K562 (cell line): ENCODE data around the gene NAB1. TPM values are rescaled to one million over a fixed set of nuclear protein-coding genes. Genes with fewer than 3 reads are reported as not detected.
A peak's percentile ranks its signal among the peaks of the same experiment; 100 is the strongest.

Experiments
- ATAC-seq: fragments of 200-7000 bp; cut with Tn5 transposase; 3 replicates; pipeline ENCODE4 v1.9.1; 2020; ENCODE audit warnings: moderate library complexity
- BruUV-seq: library from RNA; stranded (reverse); fragments of 400-500 nt; replicated peaks from 2 replicates; lab custom pipeline; 2021; lab: Mats Ljungman, UMichigan
- CTCF ChIA-PET: fragments of 300-600 bp; formaldehyde crosslinking; extraction: SDS; loops from one replicate; lab custom pipeline; 2021; ENCODE audit warnings: low intra/inter-chr PET ratio; lab: Yijun Ruan, JAX
- POLR2A ChIA-PET: fragments of 300-600, 350-650 bp; sonication (Branson Sonifier 250); formaldehyde crosslinking; extraction: SDS; loops from one replicate; lab custom pipeline; 2021; ENCODE audit warnings: antibody characterized with exemption, inconsistent platforms; lab: Yijun Ruan, JAX
- DNase-seq, 4 experiments: peaks; one replicate each; pipeline versions ENCODE4 v3.0.0 to v3.0.0-alpha.2; 2011 to 2018; ENCODE audit warnings: low spot score in 3 of 4, mixed read lengths in 3 of 4; ENCODE audit errors: extremely low read depth in 1 of 4
- FAIRE-seq: peaks from 2 replicates; lab custom pipeline; 2011; peaks lifted over from hg19 to GRCh38; lab: Jason Lieb, UNC
- H2AFZ ChIP-seq: 2 replicates; pipeline ENCODE4 v1.6.0; 2011; ENCODE audit warnings: low read depth, low read length, control low read depth, inconsistent platforms
- H3K27ac ChIP-seq: fragments of 200-600 bp; 3 replicates; pipeline ENCODE4 v1.8.0; 2011; ENCODE audit warnings: low read depth, mild to moderate bottlenecking, control low read depth, inconsistent platforms, low read length, moderate library complexity, mixed read lengths; ENCODE audit errors: extremely low read depth
- H3K27me3 ChIP-seq, 2 experiments: fragments of 300-600 bp in 1 of 2; 2 replicates in 1 of 2; 3 replicates in 1 of 2; pipeline versions ENCODE4 v1.6.0 to v1.8.0; 2011; ENCODE audit warnings: inconsistent platforms in 2 of 2, low read length in 2 of 2, mild to moderate bottlenecking in 1 of 2, mixed read lengths in 1 of 2, moderate library complexity in 1 of 2; ENCODE audit not compliant: control insufficient read depth in 2 of 2, insufficient read depth in 2 of 2
- H3K36me3 ChIP-seq: fragments of 300-600 bp; 3 replicates; pipeline ENCODE4 v1.8.0; 2011; ENCODE audit warnings: mild to moderate bottlenecking, low read length, inconsistent platforms; ENCODE audit not compliant: control insufficient read depth, insufficient read depth
- H3K4me1 ChIP-seq, 2 experiments: fragments of 200-600 bp in 1 of 2; replicated peaks in 1 of 2; 2 replicates in 1 of 2; 3 replicates in 1 of 2; pipeline versions ENCODE4 v1.5.1 to v1.8.0; 2011; ENCODE audit warnings: inconsistent platforms in 2 of 2, low read length in 2 of 2, mild to moderate bottlenecking in 1 of 2, mixed read lengths in 1 of 2, moderate library complexity in 1 of 2; ENCODE audit not compliant: control insufficient read depth in 2 of 2, insufficient read depth in 2 of 2
- H3K4me2 ChIP-seq: 2 replicates; pipeline ENCODE4 v1.6.1; 2011; ENCODE audit warnings: low read length, control low read depth, inconsistent platforms, mixed read lengths; ENCODE audit not compliant: insufficient read depth
- H3K4me3 ChIP-seq: fragments of 200-600 bp; sonication (generic), shearing (Covaris generic); 2 replicates; pipeline ENCODE4 v1.5.1; 2016; ENCODE audit warnings: control low read depth, inconsistent platforms
- H3K79me2 ChIP-seq: fragments of 200-600 bp; 3 replicates; pipeline ENCODE4 v1.8.0; 2011; ENCODE audit warnings: low read length, inconsistent platforms; ENCODE audit not compliant: control insufficient read depth, insufficient read depth
- H3K9ac ChIP-seq, 2 experiments: 2 replicates each; pipeline versions ENCODE4 v1.6.0 to v1.6.1; 2011; ENCODE audit warnings: low read depth in 2 of 2, low read length in 2 of 2, control low read depth in 1 of 2, inconsistent platforms in 1 of 2, mild to moderate bottlenecking in 1 of 2, mixed read lengths in 1 of 2; ENCODE audit not compliant: insufficient read depth in 1 of 2
- H3K9me1 ChIP-seq: one replicate; pipeline ENCODE4 v1.6.0; 2011; ENCODE audit warnings: inconsistent platforms, mild to moderate bottlenecking, low read length, moderate library complexity; ENCODE audit not compliant: control insufficient read depth, insufficient read depth
- H3K9me3 ChIP-seq: replicated peaks from 2 replicates; pipeline ENCODE4 v1.5.1; 2011; ENCODE audit warnings: low read depth, low read length, inconsistent platforms; ENCODE audit not compliant: control insufficient read depth, insufficient read depth
- H4K20me1 ChIP-seq: replicated peaks from 2 replicates; pipeline ENCODE4 v1.6.1; 2011; ENCODE audit warnings: low read length, inconsistent platforms, mixed read lengths; ENCODE audit not compliant: control insufficient read depth, insufficient read depth
- BCOR ChIP-seq: fragments of 450-650 bp; IDR thresholded peaks from 2 replicates; pipeline ENCODE4 v1.6.1; 2016
- CBFA2T3 ChIP-seq: fragments of 450-650 bp; IDR thresholded peaks from 2 replicates; pipeline ENCODE4 v1.6.1; 2017
- CHD7 ChIP-seq: fragments of 200-600 bp; sonication (generic); IDR thresholded peaks from one replicate; pipeline ENCODE4 v1.6.1; 2012; ENCODE audit warnings: mild to moderate bottlenecking, low read depth, low read length, inconsistent platforms
- CREB1 ChIP-seq, 2 experiments: sonication (generic) in 1 of 2; formaldehyde crosslinking in 1 of 2; IDR thresholded peaks; 2 replicates each; pipeline versions ENCODE4 v1.6.1 to v1.8.0; 2012 to 2022; ENCODE audit warnings: inconsistent platforms in 1 of 2, mild to moderate bottlenecking in 1 of 2, missing genetic modification reagents in 1 of 2, moderate library complexity in 1 of 2
- DIDO1 ChIP-seq: fragments of 450-650 bp; IDR thresholded peaks from 2 replicates; pipeline ENCODE4 v1.6.1; 2016; ENCODE audit warnings: low read depth, missing biosample characterization, missing genetic modification characterization
- ETS1 ChIP-seq: conservative IDR thresholded peaks from 2 replicates; pipeline ENCODE4 v1.6.1; 2011; ENCODE audit warnings: low read depth, mild to moderate bottlenecking, low read length; ENCODE audit not compliant: control insufficient read depth
- NCOA2 ChIP-seq, 2 experiments: fragments of 450-650 bp; IDR thresholded peaks; 2 replicates each; pipeline ENCODE4 v1.6.1; 2018; ENCODE audit warnings: mild to moderate bottlenecking in 2 of 2, moderate library complexity in 1 of 2; ENCODE audit not compliant: partially characterized antibody in 2 of 2
- ZNF212 ChIP-seq: fragments of 450-650 bp; formaldehyde crosslinking; IDR thresholded peaks from 2 replicates; pipeline ENCODE4 v1.4.0; 2020; ENCODE audit warnings: mild to moderate bottlenecking
- WGBS: fragments of 100-300 bp; shearing (Covaris generic); methylation state at CpG from one replicate; pipeline ENCODE4 v1.1.6; 2016; ENCODE audit warnings: low coverage, mixed read lengths; ENCODE audit not compliant: insufficient coverage; ENCODE audit errors: missing lambda C conversion rate; 5-methylcytosine and 5-hydroxymethylcytosine counted together
- in situ Hi-C: fragments of 300-500 bp; cut with MboI; formaldehyde crosslinking; loops from 4 replicates; pipeline ENCODE4 v1.15.0; 2018; ENCODE audit warnings: inconsistent platforms, mixed read lengths
- intact Hi-C: fragments of 100-400 bp; cut with micrococcal nuclease; formaldehyde crosslinking; loops from 2 replicates; pipeline ENCODE4 v1.14.2; 2022
- polyA plus RNA-seq, 8 experiments: library from polyadenylated mRNA; depleted of rRNA in 4 of 8; stranded (reverse) in 5 of 8; unstranded in 3 of 8; fragments of >200 nt; fragmentation: Nextera tagmentation in 2 of 8; fragmentation: Illumina TruSeq in 1 of 8; extraction: Ambion mirVana in 2 of 8; extraction: Trizol in 1 of 8; gene quantifications; 2 replicates each; pipeline versions ENCODE4 v1.2.1 to v1.2.3, GENCODE V29; 2011 to 2014; ENCODE audit warnings: inconsistent platforms in 1 of 8, missing spikeins in 1 of 8
- total RNA-seq, 7 experiments: library from RNA; depleted of rRNA in 6 of 7; stranded (reverse); fragments of >200 nt in 6 of 7; fragmentation: Illumina TruSeq in 2 of 7; extraction: Trizol in 2 of 7; gene quantifications; 2 replicates each; pipeline versions ENCODE4 v1.2.1 to v1.2.3, GENCODE V29; 2011 to 2021; ENCODE audit warnings: low replicate concordance in 1 of 7

NAB1 gene
- total and polyA plus RNA-seq, 9 of the 15 experiments (the other 6 are each of a cell fraction or from before 2014, with no cell fraction given), result 3.1 to 23.0 (median 16.3) TPM

DNA sequence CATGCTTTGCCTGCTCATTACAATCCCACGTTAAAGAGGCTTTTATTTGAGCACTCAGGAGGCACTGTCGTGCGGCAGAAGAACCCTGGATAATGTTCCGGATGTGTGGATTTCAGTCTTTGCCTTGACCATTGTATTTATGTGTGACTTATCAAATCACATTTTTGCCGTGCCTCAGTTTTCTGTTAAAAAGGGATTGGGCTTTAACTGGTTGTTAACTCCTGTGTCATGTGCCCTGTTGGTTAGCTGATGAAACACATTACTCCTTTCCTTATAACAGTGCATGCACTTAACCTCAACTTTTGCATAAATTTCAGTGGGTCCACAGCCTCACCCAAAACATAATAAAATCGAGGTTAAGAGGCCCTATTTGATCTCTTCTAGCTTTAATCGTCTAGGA, 52.7 kb downstream of the NAB1 start:
- Histone ChIP-seq H2AFZ (0 out of 2 replicates have a peak overlapping the region, but pooled peaks have one; percentile 24), H4K20me1 (no peaks in the 10 kb centered on the region), H3K27ac (no peak overlapping the region), H3K9ac (no peak overlapping the region), H3K4me2 (no peak overlapping the region), H3K36me3 (no peaks in the 10 kb centered on the region), H3K27me3 (no peaks in the 10 kb centered on the region), H3K9me3 (no peaks in the 10 kb centered on the region), H3K4me3 (no peak overlapping the region), H3K79me2 (no peaks in the 10 kb centered on the region), H3K9me1 (no peaks in the 10 kb centered on the region)
- BruUV-seq, result no TSS peak
- no peak for DNase-seq
- ATAC-seq, result 0 out of 3 replicates have a peak, but pooled peaks have one; percentile 43
- FAIRE-seq, result no peak
- in situ Hi-C loops (no loop called here), intact Hi-C loops (loop anchor here (5.0 kb wide), 1 partner anchor 66 kb away; no protein-coding TSS in a partner anchor)
- WGBS, result 38% methylated on average over 7 of the region's 7 CpGs
- no peak for TF ChIP-seq CBFA2T3
- no peak for TF ChIP-seq NCOA2 (IDR thresholded peaks at IDR 0.05; ENCODE audit: partially characterized antibody in 2 of 2)
- TF ChIP-seq CREB1 (IDR thresholded peaks at IDR 0.05), result no peak
- no peak for TF ChIP-seq CREB1 (CRISPR knock-in tag; IDR thresholded peaks at IDR 0.05)
- no peak for TF ChIP-seq CHD7
- no peak for TF ChIP-seq ZNF212 (CRISPR knock-in tag)
- no peak for TF ChIP-seq BCOR
- TF ChIP-seq ETS1, result no peak
- TF ChIP-seq DIDO1, result no peak
- TF ChIP-seq, all 486 proteins: peak for 0
- ChIA-PET CTCF (no interaction called here), POLR2A (interaction anchor here (0.6 kb wide), 1 partner anchor 22 kb away, joined by 3 read pairs; no protein-coding TSS in a partner anchor)
- H3K4me1 ChIP-seq, result no peaks in the 10 kb centered on the region; a peak in 1 of 5 replicates
